Liver (tissue), 3 donors: Measurements from ENCODE around the gene HAND1.

Experiments
- ATF3 ChIP-seq: IDR thresholded peaks from 2 replicates; pipeline ENCODE4 v1.6.1; 2016; ENCODE audit warnings: antibody characterized with exemption
- EGR1 ChIP-seq, 2 donors: IDR thresholded peaks; 2 replicates each; pipeline ENCODE4 v1.6.1; 2016 to 2018; ENCODE audit warnings: antibody characterized with exemption in 2 of 2, low read depth in 2 of 2
- FOXA1 ChIP-seq: IDR thresholded peaks from 2 replicates; pipeline ENCODE4 v1.6.1; 2016; ENCODE audit warnings: antibody characterized with exemption
- FOXA2 ChIP-seq: IDR thresholded peaks from 2 replicates; pipeline ENCODE4 v1.6.1; 2016; ENCODE audit warnings: antibody characterized with exemption
- GABPA ChIP-seq, 2 donors: IDR thresholded peaks in 1 of 2; conservative IDR thresholded peaks in 1 of 2; 2 replicates each; pipeline ENCODE4 v1.6.1; 2016; ENCODE audit warnings: antibody characterized with exemption in 2 of 2, mild to moderate bottlenecking in 1 of 2, moderate library complexity in 1 of 2
- HNF4G ChIP-seq: IDR thresholded peaks from 2 replicates; pipeline ENCODE4 v1.6.1; 2016; ENCODE audit warnings: antibody characterized with exemption
- JUND ChIP-seq, 2 donors: IDR thresholded peaks; 2 replicates each; pipeline ENCODE4 v1.6.1; 2016; ENCODE audit warnings: antibody characterized with exemption in 2 of 2
- RAD21 ChIP-seq, 2 donors: IDR thresholded peaks; 2 replicates each; pipeline ENCODE4 v1.6.1; 2016; ENCODE audit warnings: antibody characterized with exemption in 2 of 2, mild to moderate bottlenecking in 2 of 2
- RXRA ChIP-seq, 2 donors: IDR thresholded peaks; 2 replicates each; pipeline ENCODE4 v1.6.1; 2017 to 2018; ENCODE audit warnings: antibody characterized with exemption in 2 of 2, mild to moderate bottlenecking in 1 of 2
- SP1 ChIP-seq: IDR thresholded peaks from 2 replicates; pipeline ENCODE4 v1.6.1; 2018; ENCODE audit warnings: antibody characterized with exemption, mild to moderate bottlenecking
- YY1 ChIP-seq: IDR thresholded peaks from 2 replicates; pipeline ENCODE4 v1.6.1; 2016; ENCODE audit warnings: antibody characterized with exemption, mild to moderate bottlenecking
- ZBTB33 ChIP-seq: IDR thresholded peaks from 2 replicates; pipeline ENCODE4 v1.6.1; 2016; ENCODE audit warnings: antibody characterized with exemption
- TF ChIP-seq, protein P1 (sequence below): fragments of 150-350 bp; IDR thresholded peaks from 2 replicates; pipeline ENCODE4 v1.5.1; 2017; ENCODE audit warnings: improper control_type of control experiment, low read depth, low read length; ENCODE audit not compliant: missing input control
- TF ChIP-seq, protein P2 (sequence below): IDR thresholded peaks from 2 replicates; pipeline ENCODE4 v1.6.1; 2016; ENCODE audit warnings: antibody characterized with exemption, mild to moderate bottlenecking
- donor health status: healthy.
- donor health status: healthy.

GRCh38 chr5:154479944-154480750 is 2.1 kb upstream of the HAND1 start:
- TF ChIP-seq, protein P1, sequence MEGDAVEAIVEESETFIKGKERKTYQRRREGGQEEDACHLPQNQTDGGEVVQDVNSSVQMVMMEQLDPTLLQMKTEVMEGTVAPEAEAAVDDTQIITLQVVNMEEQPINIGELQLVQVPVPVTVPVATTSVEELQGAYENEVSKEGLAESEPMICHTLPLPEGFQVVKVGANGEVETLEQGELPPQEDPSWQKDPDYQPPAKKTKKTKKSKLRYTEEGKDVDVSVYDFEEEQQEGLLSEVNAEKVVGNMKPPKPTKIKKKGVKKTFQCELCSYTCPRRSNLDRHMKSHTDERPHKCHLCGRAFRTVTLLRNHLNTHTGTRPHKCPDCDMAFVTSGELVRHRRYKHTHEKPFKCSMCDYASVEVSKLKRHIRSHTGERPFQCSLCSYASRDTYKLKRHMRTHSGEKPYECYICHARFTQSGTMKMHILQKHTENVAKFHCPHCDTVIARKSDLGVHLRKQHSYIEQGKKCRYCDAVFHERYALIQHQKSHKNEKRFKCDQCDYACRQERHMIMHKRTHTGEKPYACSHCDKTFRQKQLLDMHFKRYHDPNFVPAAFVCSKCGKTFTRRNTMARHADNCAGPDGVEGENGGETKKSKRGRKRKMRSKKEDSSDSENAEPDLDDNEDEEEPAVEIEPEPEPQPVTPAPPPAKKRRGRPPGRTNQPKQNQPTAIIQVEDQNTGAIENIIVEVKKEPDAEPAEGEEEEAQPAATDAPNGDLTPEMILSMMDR = no peak
- TF ChIP-seq, protein P2, sequence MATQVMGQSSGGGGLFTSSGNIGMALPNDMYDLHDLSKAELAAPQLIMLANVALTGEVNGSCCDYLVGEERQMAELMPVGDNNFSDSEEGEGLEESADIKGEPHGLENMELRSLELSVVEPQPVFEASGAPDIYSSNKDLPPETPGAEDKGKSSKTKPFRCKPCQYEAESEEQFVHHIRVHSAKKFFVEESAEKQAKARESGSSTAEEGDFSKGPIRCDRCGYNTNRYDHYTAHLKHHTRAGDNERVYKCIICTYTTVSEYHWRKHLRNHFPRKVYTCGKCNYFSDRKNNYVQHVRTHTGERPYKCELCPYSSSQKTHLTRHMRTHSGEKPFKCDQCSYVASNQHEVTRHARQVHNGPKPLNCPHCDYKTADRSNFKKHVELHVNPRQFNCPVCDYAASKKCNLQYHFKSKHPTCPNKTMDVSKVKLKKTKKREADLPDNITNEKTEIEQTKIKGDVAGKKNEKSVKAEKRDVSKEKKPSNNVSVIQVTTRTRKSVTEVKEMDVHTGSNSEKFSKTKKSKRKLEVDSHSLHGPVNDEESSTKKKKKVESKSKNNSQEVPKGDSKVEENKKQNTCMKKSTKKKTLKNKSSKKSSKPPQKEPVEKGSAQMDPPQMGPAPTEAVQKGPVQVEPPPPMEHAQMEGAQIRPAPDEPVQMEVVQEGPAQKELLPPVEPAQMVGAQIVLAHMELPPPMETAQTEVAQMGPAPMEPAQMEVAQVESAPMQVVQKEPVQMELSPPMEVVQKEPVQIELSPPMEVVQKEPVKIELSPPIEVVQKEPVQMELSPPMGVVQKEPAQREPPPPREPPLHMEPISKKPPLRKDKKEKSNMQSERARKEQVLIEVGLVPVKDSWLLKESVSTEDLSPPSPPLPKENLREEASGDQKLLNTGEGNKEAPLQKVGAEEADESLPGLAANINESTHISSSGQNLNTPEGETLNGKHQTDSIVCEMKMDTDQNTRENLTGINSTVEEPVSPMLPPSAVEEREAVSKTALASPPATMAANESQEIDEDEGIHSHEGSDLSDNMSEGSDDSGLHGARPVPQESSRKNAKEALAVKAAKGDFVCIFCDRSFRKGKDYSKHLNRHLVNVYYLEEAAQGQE = no peak
- TF ChIP-seq RAD21 (IDR thresholded peaks at IDR 0.05) (no peak), RXRA (IDR thresholded peaks at IDR 0.05) (no peak), YY1 (no peak), HNF4G (no peak), ATF3 (no peak), FOXA2 (no peak), SP1 (no peak), FOXA1 (no peak), JUND (IDR thresholded peaks at IDR 0.05) (no peak), EGR1 (IDR thresholded peaks at IDR 0.05; ENCODE audit: low read depth in 2 of 2) (no peak), ZBTB33 (no peak), GABPA (IDR thresholded peaks at IDR 0.05 in 1 of 2, conservative IDR thresholded peaks at IDR 0.05 in 1 of 2) (no peak)
